HepG2 (cell line): ENCODE results near the gene BACH2. TPM values are rescaled to one million over a fixed set of nuclear protein-coding genes. Genes with fewer than 3 reads are reported as not detected.

Experiments used
- ATAC-seq: fragments of 200-7000 bp; cut with Tn5 transposase; 3 replicates; pipeline ENCODE4 v1.9.1; 2020; ENCODE audit warnings: mild to moderate bottlenecking, moderate library complexity
- BruUV-seq: library from RNA; stranded (reverse); fragments of 400-500 nt; replicated peaks from 2 replicates; lab custom pipeline; 2021; lab: Mats Ljungman, UMichigan
- CTCF ChIA-PET: fragments of 300-600 bp; formaldehyde crosslinking; extraction: SDS; loops from one replicate; lab custom pipeline; 2021; ENCODE audit warnings: low total read pairs, inconsistent platforms, low intra/inter-chr PET ratio; lab: Yijun Ruan, JAX
- POLR2A ChIA-PET: fragments of 350-600 bp; sonication (Branson Sonifier 250); formaldehyde crosslinking; loops from one replicate; lab custom pipeline; 2020; ENCODE audit warnings: antibody characterized with exemption, inconsistent platforms; lab: Yijun Ruan, JAX
- DNase-seq: peaks from one replicate; pipeline ENCODE4 v3.0.0-alpha.2; 2015; ENCODE audit warnings: low spot score
- FAIRE-seq: peaks from 3 replicates; lab custom pipeline; 2011; peaks lifted over from hg19 to GRCh38; lab: Jason Lieb, UNC
- H2AFZ ChIP-seq: one replicate; pipeline ENCODE4 v1.6.1; 2011; ENCODE audit warnings: low read length, inconsistent platforms
- H3K27ac ChIP-seq: fragments of 300-600 bp; 3 replicates; pipeline ENCODE4 v1.8.0; 2011; ENCODE audit warnings: mixed run types, mild to moderate bottlenecking, mixed read lengths, low read length, inconsistent platforms; ENCODE audit not compliant: insufficient read depth; ENCODE audit errors: extremely low read length
- H3K27me3 ChIP-seq, 2 experiments: fragments of 200-600 bp in 1 of 2; 2 replicates in 1 of 2; 3 replicates in 1 of 2; pipeline versions ENCODE4 v1.6.0 to v1.8.0; 2011; ENCODE audit warnings: low read length in 2 of 2, mild to moderate bottlenecking in 2 of 2, moderate library complexity in 2 of 2, inconsistent platforms in 1 of 2; ENCODE audit not compliant: insufficient read depth in 2 of 2, control insufficient read depth in 1 of 2
- H3K36me3 ChIP-seq, 2 experiments: fragments of 200-600 bp in 1 of 2; replicated peaks in 1 of 2; 2 replicates in 1 of 2; 3 replicates in 1 of 2; pipeline versions ENCODE4 v1.5.1 to v1.8.0; 2011; ENCODE audit warnings: low read length in 2 of 2, inconsistent platforms in 1 of 2; ENCODE audit not compliant: insufficient read depth in 2 of 2, control insufficient read depth in 1 of 2
- H3K4me1 ChIP-seq: 2 replicates; pipeline ENCODE4 v1.5.1; 2012; ENCODE audit warnings: low read length, inconsistent platforms; ENCODE audit not compliant: insufficient read depth
- H3K4me2 ChIP-seq: 2 replicates; pipeline ENCODE4 v1.6.0; 2011; ENCODE audit warnings: low read depth, low read length, inconsistent platforms
- H3K4me3 ChIP-seq, 3 experiments: fragments of 200-600 bp in 1 of 3; sonication (generic), shearing (Covaris generic) in 1 of 3; replicated peaks in 1 of 3; 2 replicates each; pipeline ENCODE4 v1.5.1; 2011 to 2016; ENCODE audit warnings: low read length in 3 of 3, inconsistent platforms in 2 of 3, low read depth in 2 of 3, mild to moderate bottlenecking in 2 of 3, control low read depth in 1 of 3, mixed read lengths in 1 of 3; ENCODE audit not compliant: insufficient read depth in 1 of 3
- H3K79me2 ChIP-seq: one replicate; pipeline ENCODE4 v1.6.1; 2011; ENCODE audit warnings: low read length, inconsistent platforms; ENCODE audit not compliant: insufficient read depth
- H3K9ac ChIP-seq: 2 replicates; pipeline ENCODE4 v1.6.0; 2011; ENCODE audit warnings: mild to moderate bottlenecking, low read depth, low read length, inconsistent platforms; ENCODE audit not compliant: insufficient read depth
- H3K9me3 ChIP-seq: 2 replicates; pipeline ENCODE4 v1.5.1; 2012; ENCODE audit warnings: mild to moderate bottlenecking, low read length
- H4K20me1 ChIP-seq: 2 replicates; pipeline ENCODE4 v1.6.0; 2011; ENCODE audit warnings: inconsistent platforms, mild to moderate bottlenecking, low read length, moderate library complexity; ENCODE audit not compliant: insufficient read depth
- CBX2 ChIP-seq, 2 experiments: fragments of 200-600 bp in 1 of 2; sonication (generic); formaldehyde crosslinking in 1 of 2; IDR thresholded peaks; 2 replicates each; pipeline versions ENCODE4 v1.7.0 to v1.8.1; 2018 to 2022; ENCODE audit warnings: low read depth in 2 of 2, low read length in 1 of 2, mild to moderate bottlenecking in 1 of 2, missing genetic modification reagents in 1 of 2
- FOSL1 ChIP-seq: sonication (generic); formaldehyde crosslinking; IDR thresholded peaks from 2 replicates; pipeline ENCODE4 v1.9.0; 2021; ENCODE audit warnings: missing genetic modification reagents, borderline replicate concordance
- GATAD2A ChIP-seq: IDR thresholded peaks from 2 replicates; pipeline ENCODE4 v1.6.1; 2016
- MAZ ChIP-seq, 2 experiments: sonication (generic) in 1 of 2; formaldehyde crosslinking in 1 of 2; IDR thresholded peaks; 2 replicates each; pipeline versions ENCODE4 v1.5.0 to v1.6.1; 2012 to 2020; ENCODE audit warnings: low read depth in 2 of 2, mild to moderate bottlenecking in 2 of 2, borderline replicate concordance in 1 of 2, improper control_type of control experiment in 1 of 2, low read length in 1 of 2, missing genetic modification reagents in 1 of 2, moderate library complexity in 1 of 2
- MBD4 ChIP-seq: IDR thresholded peaks from 2 replicates; pipeline ENCODE4 v1.6.1; 2012; ENCODE audit warnings: low read length, inconsistent platforms, borderline replicate concordance
- MED1 ChIP-seq: sonication (generic); formaldehyde crosslinking; IDR thresholded peaks from 2 replicates; pipeline ENCODE4 v1.4.0; 2020; ENCODE audit warnings: missing genetic modification reagents
- POLR2AphosphoS2 ChIP-seq: IDR thresholded peaks from 2 replicates; pipeline ENCODE4 v1.6.1; 2011; ENCODE audit warnings: low read depth, low read length, improper control_type of control experiment
- RARA ChIP-seq: IDR thresholded peaks from 2 replicates; pipeline ENCODE4 v1.6.1; 2016; ENCODE audit warnings: missing genetic modification reagents, missing compliant biosample characterization
- SETDB1 ChIP-seq: sonication (generic); formaldehyde crosslinking; IDR thresholded peaks from 2 replicates; pipeline ENCODE4 v1.5.1; 2020; ENCODE audit warnings: missing genetic modification reagents, mild to moderate bottlenecking, borderline replicate concordance
- SP1 ChIP-seq, 2 experiments: fragments of 450-650 bp in 1 of 2; sonication (generic) in 1 of 2; formaldehyde crosslinking in 1 of 2; IDR thresholded peaks; 2 replicates each; pipeline versions ENCODE4 v1.4.0 to v1.6.1; 2016 to 2020; ENCODE audit warnings: missing genetic modification reagents in 1 of 2
- U2AF1 ChIP-seq: fragments of 200-400 bp; formaldehyde crosslinking; optimal IDR thresholded peaks from 2 replicates; pipeline ENCODE3; 2017; ENCODE audit warnings: mild to moderate bottlenecking, low read depth, low read length
- ZNF382 ChIP-seq: sonication (generic); formaldehyde crosslinking; IDR thresholded peaks from 2 replicates; pipeline ENCODE4 v1.5.0; 2020; ENCODE audit warnings: missing genetic modification reagents, mild to moderate bottlenecking, borderline replicate concordance
- ZNF510 ChIP-seq: sonication (generic); formaldehyde crosslinking; IDR thresholded peaks from 2 replicates; pipeline ENCODE4 v1.4.0; 2020; ENCODE audit warnings: low read depth, mild to moderate bottlenecking, missing genetic modification reagents
- ZNF605 ChIP-seq: sonication (generic); formaldehyde crosslinking; IDR thresholded peaks from 2 replicates; pipeline ENCODE4 v1.8.0; 2022; ENCODE audit warnings: mild to moderate bottlenecking, missing genetic modification reagents
- WGBS: methylation state at CpG from one replicate; pipeline ENCODE4 v1.1.6; 2017; ENCODE audit warnings: low lambda C conversion rate; 5-methylcytosine and 5-hydroxymethylcytosine counted together
- in situ Hi-C: cut with HindIII; loops from 2 replicates; pipeline ENCODE4 v1.10.0; 2017; ENCODE audit warnings: low pct_unique_long_range_greater_than_20kb; ENCODE audit not compliant: extremely low pct_ligation_motif_present
- intact Hi-C: fragments of 100-400 bp; cut with micrococcal nuclease; formaldehyde crosslinking; loops from one replicate; pipeline ENCODE4 v1.10.0; 2022; ENCODE audit not compliant: unreplicated experiment
- polyA plus RNA-seq, 8 experiments: library from polyadenylated mRNA; depleted of rRNA in 3 of 8; stranded (reverse) in 7 of 8; unstranded in 1 of 8; fragments of >200 nt; fragmentation: Illumina TruSeq in 4 of 8; extraction: Trizol in 4 of 8; gene quantifications; 2 replicates each; pipeline versions ENCODE4 v1.2.1 to v1.2.3, GENCODE V29; 2011 to 2016; ENCODE audit warnings: low read depth in 4 of 8, missing spikeins in 1 of 8, mixed read lengths in 1 of 8; ENCODE audit not compliant: insufficient read depth in 1 of 8
- total RNA-seq, 5 experiments: library from RNA; depleted of rRNA; stranded (reverse); fragments of >200 nt; fragmentation: Illumina TruSeq; extraction: Trizol; gene quantifications; 2 replicates each; pipeline ENCODE4 v1.2.3, GENCODE V29; 2016; ENCODE audit warnings: low read depth in 1 of 5
- TF ChIP-seq, protein P1 (sequence below): sonication (generic); formaldehyde crosslinking; IDR thresholded peaks from 2 replicates; pipeline ENCODE4 v1.4.0; 2020; ENCODE audit warnings: missing genetic modification reagents
- TF ChIP-seq, protein P2 (sequence below): sonication (generic); formaldehyde crosslinking; IDR thresholded peaks from 2 replicates; pipeline ENCODE4 v1.9.0; 2021; ENCODE audit warnings: missing genetic modification reagents, borderline replicate concordance

BACH2 gene
- total and polyA plus RNA-seq, 2 of the 13 experiments (the other 11 are each of a cell fraction or from before 2014, with no cell fraction given) = 0.01 TPM; not detected in 1

DNA sequence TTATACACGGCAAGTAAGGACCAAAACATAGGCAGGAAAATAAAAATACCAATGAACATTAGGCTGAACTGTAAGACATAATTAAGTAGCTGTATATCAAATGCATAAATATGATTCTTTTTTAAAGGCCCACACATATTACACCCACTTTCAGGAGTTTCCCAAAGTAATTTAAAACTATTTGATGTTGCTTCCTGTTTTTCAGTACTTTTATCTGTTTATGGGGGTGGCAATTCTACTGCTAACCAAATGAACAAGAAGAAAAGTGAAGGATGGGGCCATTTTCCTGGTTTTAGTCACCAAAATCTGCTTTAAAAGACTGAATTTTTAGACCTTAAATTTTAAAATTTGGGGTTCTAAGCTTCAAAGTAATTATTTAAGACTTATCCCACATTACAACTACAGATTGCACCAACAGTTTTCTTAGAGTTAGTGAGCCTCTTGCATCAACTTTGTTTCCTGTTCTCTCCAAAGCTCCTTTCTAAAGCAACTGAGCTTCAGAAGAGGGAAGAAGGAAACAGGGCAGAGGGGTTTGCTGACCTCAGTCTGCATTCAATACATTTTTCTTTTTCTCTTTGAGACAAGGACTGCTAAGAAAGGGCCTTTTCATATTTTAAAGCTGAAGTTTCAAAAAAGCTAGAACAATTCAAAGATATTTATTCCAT, 191.0 kb downstream of the BACH2 start (continued):
- TF ChIP-seq ZNF605 (CRISPR knock-in tag) = no peak
- TF ChIP-seq, all 625 proteins: peak for 0

DNA sequence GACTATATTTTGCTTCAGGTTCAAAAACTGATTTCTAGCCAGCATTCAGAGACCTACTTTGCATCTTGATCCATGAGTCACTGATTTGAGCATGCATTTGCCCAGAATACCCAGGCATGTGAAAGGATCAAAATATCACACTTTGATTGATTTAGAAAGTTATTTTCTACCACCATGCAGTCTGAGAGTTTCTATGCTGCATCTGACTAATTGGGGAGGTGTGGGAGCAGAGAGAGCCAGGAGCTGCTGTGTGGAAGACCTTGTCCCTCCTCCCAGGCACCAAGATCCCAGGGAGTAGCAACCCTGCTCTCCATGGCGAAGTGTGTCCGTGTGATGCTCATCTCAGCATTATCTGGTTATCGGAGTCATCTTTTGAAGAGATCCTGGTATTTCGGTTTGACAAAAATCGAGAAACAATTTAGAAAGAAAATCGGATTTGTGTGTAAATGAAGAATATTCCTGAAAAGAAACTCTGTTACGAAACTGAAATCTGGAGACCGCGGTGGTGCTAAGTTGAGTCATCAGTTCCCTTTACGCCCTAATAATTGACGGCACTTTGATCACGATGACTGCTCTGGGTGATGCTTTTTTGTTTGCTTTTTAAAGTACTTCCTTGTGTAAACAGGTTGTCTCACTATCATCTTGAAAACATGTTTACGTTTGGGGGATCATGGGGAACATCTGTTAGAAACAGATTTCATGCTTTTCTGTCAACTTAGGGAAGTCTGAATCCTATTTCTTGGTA, 193.4 kb downstream of the BACH2 start:
- ChIA-PET POLR2A (no interaction called here), CTCF (no interaction called here)
- no peak overlapping the region for H3K4me2 ChIP-seq
- H3K4me1 ChIP-seq = 0 out of 2 replicates have a peak, but pooled peaks cover 5% of the 10 kb centered on the region
- no peaks in the 10 kb centered on the region for H3K27me3 ChIP-seq
- no peaks in the 10 kb centered on the region for H3K79me2 ChIP-seq
- DNase-seq = peak; percentile 43
- BruUV-seq = no TSS peak
- H3K36me3 ChIP-seq = no peaks in the 10 kb centered on the region
- FAIRE-seq = no peak
- no peaks in the 10 kb centered on the region for H4K20me1 ChIP-seq
- WGBS = 12% methylated on average over 13 of the region's 13 CpGs
- no peak overlapping the region for H3K27ac ChIP-seq
- no peak; the same call in 2 of the 3 replicates for ATAC-seq
- H3K9me3 ChIP-seq = no peaks in the 10 kb centered on the region
- in situ Hi-C loops (no loop called here), intact Hi-C loops (no loop called here)
- no peak overlapping the region for H3K9ac ChIP-seq
- H3K4me3 ChIP-seq = no peak overlapping the region
- H2AFZ ChIP-seq = no peak overlapping the region
- TF ChIP-seq GATAD2A (CRISPR knock-in tag) = no peak
- TF ChIP-seq MBD4 = peak; percentile 35; the same call in 1 of the 2 replicates
- TF ChIP-seq CBX2 (IDR thresholded peaks at IDR 0.05; ENCODE audit: low read depth, low read length) = no peak
- TF ChIP-seq CBX2 (CRISPR knock-in tag; IDR thresholded peaks at IDR 0.05; ENCODE audit: low read depth) = no peak
- TF ChIP-seq SP1 (IDR thresholded peaks at IDR 0.05) = no peak
- TF ChIP-seq SP1 (CRISPR knock-in tag; IDR thresholded peaks at IDR 0.05) = no peak
- TF ChIP-seq MAZ (IDR thresholded peaks at IDR 0.05; ENCODE audit: borderline replicate concordance, low read depth, low read length) = no peak
- no peak for TF ChIP-seq MAZ (CRISPR knock-in tag; IDR thresholded peaks at IDR 0.05; ENCODE audit: low read depth)
- TF ChIP-seq, protein P1, sequence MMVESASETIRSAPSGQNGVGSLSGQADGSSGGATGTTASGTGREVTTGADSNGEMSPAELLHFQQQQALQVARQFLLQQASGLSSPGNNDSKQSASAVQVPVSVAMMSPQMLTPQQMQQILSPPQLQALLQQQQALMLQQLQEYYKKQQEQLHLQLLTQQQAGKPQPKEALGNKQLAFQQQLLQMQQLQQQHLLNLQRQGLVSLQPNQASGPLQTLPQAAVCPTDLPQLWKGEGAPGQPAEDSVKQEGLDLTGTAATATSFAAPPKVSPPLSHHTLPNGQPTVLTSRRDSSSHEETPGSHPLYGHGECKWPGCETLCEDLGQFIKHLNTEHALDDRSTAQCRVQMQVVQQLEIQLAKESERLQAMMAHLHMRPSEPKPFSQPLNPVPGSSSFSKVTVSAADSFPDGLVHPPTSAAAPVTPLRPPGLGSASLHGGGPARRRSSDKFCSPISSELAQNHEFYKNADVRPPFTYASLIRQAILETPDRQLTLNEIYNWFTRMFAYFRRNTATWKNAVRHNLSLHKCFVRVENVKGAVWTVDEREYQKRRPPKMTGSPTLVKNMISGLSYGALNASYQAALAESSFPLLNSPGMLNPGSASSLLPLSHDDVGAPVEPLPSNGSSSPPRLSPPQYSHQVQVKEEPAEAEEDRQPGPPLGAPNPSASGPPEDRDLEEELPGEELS = 0 out of 2 replicates have a peak, but pooled peaks have one; percentile 28
- TF ChIP-seq POLR2AphosphoS2 = no peak
- no peak for TF ChIP-seq ZNF382 (CRISPR knock-in tag)
- no peak for TF ChIP-seq ZNF510 (CRISPR knock-in tag)
- TF ChIP-seq SETDB1 (CRISPR knock-in tag) = no peak
- 0 out of 2 replicates have a peak, but pooled peaks have one; percentile 16 for TF ChIP-seq FOSL1 (CRISPR knock-in tag)
- TF ChIP-seq MED1 = no peak
- TF ChIP-seq, protein P2, sequence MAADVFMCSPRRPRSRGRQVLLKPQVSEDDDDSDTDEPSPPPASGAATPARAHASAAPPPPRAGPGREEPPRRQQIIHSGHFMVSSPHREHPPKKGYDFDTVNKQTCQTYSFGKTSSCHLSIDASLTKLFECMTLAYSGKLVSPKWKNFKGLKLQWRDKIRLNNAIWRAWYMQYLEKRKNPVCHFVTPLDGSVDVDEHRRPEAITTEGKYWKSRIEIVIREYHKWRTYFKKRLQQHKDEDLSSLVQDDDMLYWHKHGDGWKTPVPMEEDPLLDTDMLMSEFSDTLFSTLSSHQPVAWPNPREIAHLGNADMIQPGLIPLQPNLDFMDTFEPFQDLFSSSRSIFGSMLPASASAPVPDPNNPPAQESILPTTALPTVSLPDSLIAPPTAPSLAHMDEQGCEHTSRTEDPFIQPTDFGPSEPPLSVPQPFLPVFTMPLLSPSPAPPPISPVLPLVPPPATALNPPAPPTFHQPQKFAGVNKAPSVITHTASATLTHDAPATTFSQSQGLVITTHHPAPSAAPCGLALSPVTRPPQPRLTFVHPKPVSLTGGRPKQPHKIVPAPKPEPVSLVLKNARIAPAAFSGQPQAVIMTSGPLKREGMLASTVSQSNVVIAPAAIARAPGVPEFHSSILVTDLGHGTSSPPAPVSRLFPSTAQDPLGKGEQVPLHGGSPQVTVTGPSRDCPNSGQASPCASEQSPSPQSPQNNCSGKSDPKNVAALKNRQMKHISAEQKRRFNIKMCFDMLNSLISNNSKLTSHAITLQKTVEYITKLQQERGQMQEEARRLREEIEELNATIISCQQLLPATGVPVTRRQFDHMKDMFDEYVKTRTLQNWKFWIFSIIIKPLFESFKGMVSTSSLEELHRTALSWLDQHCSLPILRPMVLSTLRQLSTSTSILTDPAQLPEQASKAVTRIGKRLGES (CRISPR knock-in tag) = no peak
- TF ChIP-seq RARA (CRISPR knock-in tag) = peak; percentile 63
- TF ChIP-seq U2AF1 = no peak
